Body of pancreas (tissue), 4 donors: ENCODE data around the gene GALNT9.

ENCODE experiments used
- CTCF ChIP-seq, 7 experiments: fragments of 450-650 bp in 4 of 7; fragments of 200-600 bp in 3 of 7; sonication (generic) in 3 of 7; IDR thresholded peaks; one replicate each; pipeline ENCODE4 v1.5.1; 2016 to 2019; ENCODE audit warnings: antibody characterized with exemption in 7 of 7
- POLR2A ChIP-seq, 3 donors: fragments of 450-650 bp; IDR thresholded peaks; one replicate each; pipeline ENCODE4 v1.6.1; 2016; ENCODE audit warnings: antibody characterized with exemption in 3 of 3, mild to moderate bottlenecking in 2 of 3

- no peak for TF ChIP-seq POLR2A (IDR thresholded peaks at IDR 0.05)
- TF ChIP-seq CTCF (IDR thresholded peaks at IDR 0.05), result no peak
Observed at GRCh38 chr12:132211816-132212215, 117.6 kb downstream of the GALNT9 start.
